NCI-H2227 (cell line): ENCODE data around the gene NPIPA3.
"Not testable (repeated sequence)": the region's sequence is repeated elsewhere in the genome, so short reads cannot be mapped to it uniquely, and the experiment has no call there.

Experiments used
- DNase-seq: peaks from one replicate; lab custom pipeline; 2025; ENCODE audit not compliant: unreplicated experiment; lab: John Stamatoyannopoulos, UW

Gene NPIPA3

GRCh38 chr16:14703156-14704011 is at the start of gene NPIPA3:
Gene NPIPA3, plus strand, starts transcription at chr16:14703411. Its CDS starts 5,533 bp downstream, at chr16:14708944.
- DNase-seq: not testable (repeated sequence)

- no peak for DNase-seq
These were observed 45.1 kb upstream of the NPIPA3 start for GRCh38 chr16:14658063-14658462.

- DNase-seq: no peak
These were observed 35.6 kb upstream of the NPIPA3 start for GRCh38 chr16:14667347-14668266.

GRCh38 chr16:14668556-14669223 is 34.5 kb upstream of the NPIPA3 start:
- DNase-seq: no peak

GRCh38 chr16:14669776-14670175 is 33.4 kb upstream of the NPIPA3 start:
- DNase-seq: no peak

- no peak for DNase-seq
These were observed 30.7 kb upstream of the NPIPA3 start for GRCh38 chr16:14672403-14672971.

GRCh38 chr16:14676633-14677032 is 26.6 kb upstream of the NPIPA3 start:
- DNase-seq: no peak

- no peak for DNase-seq
These were observed 25.6 kb upstream of the NPIPA3 start for GRCh38 chr16:14677627-14678026.

GRCh38 chr16:14678748-14679497 is 24.3 kb upstream of the NPIPA3 start:
- DNase-seq: no peak

GRCh38 chr16:14680396-14680795 is 22.8 kb upstream of the NPIPA3 start:
- not testable (repeated sequence) for DNase-seq

GRCh38 chr16:14681115-14681514 is 22.1 kb upstream of the NPIPA3 start:
- no peak for DNase-seq

- no peak for DNase-seq
These were observed 21.1 kb upstream of the NPIPA3 start for GRCh38 chr16:14682121-14682520.

- not testable (repeated sequence) for DNase-seq
These were observed 17.1 kb upstream of the NPIPA3 start for GRCh38 chr16:14685870-14686793.

- DNase-seq: not testable (repeated sequence)
These were observed 9.1 kb upstream of the NPIPA3 start, which contains the start of gene PLA2G10 for GRCh38 chr16:14694129-14694528. Gene PLA2G10, minus strand, starts transcription at chr16:14694308. Its CDS starts 79 bp downstream, at chr16:14694229.

GRCh38 chr16:14701859-14702258 is 1.4 kb upstream of the NPIPA3 start:
- not testable (repeated sequence) for DNase-seq

GRCh38 chr16:14702672-14703071 is 539 bp upstream of the NPIPA3 start:
- DNase-seq: not testable (repeated sequence)

- not testable (repeated sequence) for DNase-seq
These were observed 30.0 kb downstream of the NPIPA3 start for GRCh38 chr16:14733233-14733632.

- DNase-seq: not testable (repeated sequence)
These were observed 37.7 kb downstream of the NPIPA3 start for GRCh38 chr16:14740832-14741385.
